ENCODE results near the gene ZNF124. TPM values are rescaled to one million over a fixed set of nuclear protein-coding genes. Genes with fewer than 3 reads are reported as not detected.
A peak's percentile ranks its signal among the peaks of the same experiment; 100 is the strongest.

Gene ZNF124
- total RNA-seq, 2 experiments from 2014 or later: 18.3 to 20.0 TPM

DNA sequence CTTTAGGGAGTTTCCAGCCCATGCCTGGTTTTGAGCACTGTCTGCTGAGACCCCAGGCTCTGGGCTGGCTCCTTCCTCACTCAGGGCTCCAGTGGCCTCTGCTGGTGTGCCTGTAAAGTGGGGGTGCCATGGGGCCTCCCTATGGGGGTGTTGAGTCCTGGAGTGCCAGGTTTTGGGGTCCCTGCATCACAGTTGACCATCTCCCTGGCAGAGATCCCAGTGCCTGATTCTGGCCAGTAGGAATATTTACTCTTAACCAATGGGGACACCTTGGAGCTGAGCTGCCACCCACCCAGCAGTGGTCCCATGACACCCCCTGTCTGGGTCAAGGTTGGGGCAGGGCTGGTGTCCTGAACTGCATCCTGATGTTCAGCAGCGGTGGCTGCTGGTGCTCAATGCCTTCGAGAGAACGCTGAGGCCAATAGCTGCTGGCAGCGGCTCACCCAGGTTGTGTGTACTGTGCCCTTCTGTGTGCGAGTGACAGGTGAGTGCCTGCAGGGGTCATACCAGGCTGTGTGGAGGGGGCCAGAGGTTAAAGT is 58.0 kb downstream of the ZNF124 start:
- Histone ChIP-seq H3K4me3 (ENCODE audit: low read length) (no peak overlapping the region), H3K9me3 (ENCODE audit: control insufficient read depth in 1 of 2, insufficient read depth in 1 of 2, low read length in 2 of 2) (peaks cover 0 to 19% of the 10 kb centered on the region in 2 experiments), H3K36me3 (ENCODE audit: insufficient read depth, low read length) (no peaks in the 10 kb centered on the region), H3K4me1 (ENCODE audit: insufficient read depth, low read length) (peaks cover 16% of the 10 kb centered on the region), H3K27ac (ENCODE audit: low read depth in 1 of 2, low read length in 2 of 2) (no peak overlapping the region), H3K27me3 (ENCODE audit: control insufficient read depth in 1 of 2, insufficient read depth in 2 of 2, low read length in 2 of 2) (peaks cover 19 to 29% of the 10 kb centered on the region in 2 experiments)
- Mint-ChIP-seq H3K4me1 (ENCODE audit: low read depth) (peaks cover 16% of the 10 kb centered on the region), H3K4me3 (peak overlapping the region; percentile 59), H3K27me3 (peaks cover 32% of the 10 kb centered on the region), H3K9me3 (no peaks in the 10 kb centered on the region), H3K27ac (no peak overlapping the region), H3K36me3 (ENCODE audit: low read depth) (no peaks in the 10 kb centered on the region)
- ATAC-seq (ENCODE audit: poor library complexity) (no peak), DNase-seq (no peak)
- intact Hi-C loops (cut with DNase I, micrococcal nuclease): no loop called here
- TF ChIP-seq, protein P1, sequence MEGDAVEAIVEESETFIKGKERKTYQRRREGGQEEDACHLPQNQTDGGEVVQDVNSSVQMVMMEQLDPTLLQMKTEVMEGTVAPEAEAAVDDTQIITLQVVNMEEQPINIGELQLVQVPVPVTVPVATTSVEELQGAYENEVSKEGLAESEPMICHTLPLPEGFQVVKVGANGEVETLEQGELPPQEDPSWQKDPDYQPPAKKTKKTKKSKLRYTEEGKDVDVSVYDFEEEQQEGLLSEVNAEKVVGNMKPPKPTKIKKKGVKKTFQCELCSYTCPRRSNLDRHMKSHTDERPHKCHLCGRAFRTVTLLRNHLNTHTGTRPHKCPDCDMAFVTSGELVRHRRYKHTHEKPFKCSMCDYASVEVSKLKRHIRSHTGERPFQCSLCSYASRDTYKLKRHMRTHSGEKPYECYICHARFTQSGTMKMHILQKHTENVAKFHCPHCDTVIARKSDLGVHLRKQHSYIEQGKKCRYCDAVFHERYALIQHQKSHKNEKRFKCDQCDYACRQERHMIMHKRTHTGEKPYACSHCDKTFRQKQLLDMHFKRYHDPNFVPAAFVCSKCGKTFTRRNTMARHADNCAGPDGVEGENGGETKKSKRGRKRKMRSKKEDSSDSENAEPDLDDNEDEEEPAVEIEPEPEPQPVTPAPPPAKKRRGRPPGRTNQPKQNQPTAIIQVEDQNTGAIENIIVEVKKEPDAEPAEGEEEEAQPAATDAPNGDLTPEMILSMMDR (IDR thresholded peaks at IDR 0.05): no peak
- CTCF ChIA-PET: no interaction called here
- POLR2A ChIA-PET: no interaction called here

DNA sequence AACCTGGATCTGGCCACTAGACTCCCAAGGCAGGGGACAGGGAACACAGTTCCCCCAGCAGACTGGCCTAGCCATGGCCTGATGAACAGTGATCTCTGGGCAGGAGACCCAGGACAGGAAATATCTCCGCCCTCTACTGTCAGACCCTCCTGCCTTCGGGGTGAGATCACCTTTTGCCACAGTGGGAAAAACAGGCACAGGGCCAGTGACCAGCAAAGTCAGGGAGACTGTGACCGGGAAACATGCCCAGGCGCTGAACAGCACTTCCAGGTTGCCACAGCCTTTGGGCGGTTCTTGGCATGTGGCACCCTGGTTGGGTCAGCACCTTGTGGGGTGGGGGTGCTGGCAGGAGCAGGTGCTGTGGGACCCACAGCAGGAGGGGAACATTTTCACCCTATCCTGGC is 58.7 kb downstream of the ZNF124 start:
- Histone ChIP-seq H3K27me3 (ENCODE audit: control insufficient read depth in 1 of 2, insufficient read depth in 2 of 2, low read length in 2 of 2) (peaks cover 20 to 31% of the 10 kb centered on the region in 2 experiments), H3K36me3 (ENCODE audit: insufficient read depth, low read length) (no peaks in the 10 kb centered on the region), H3K27ac (ENCODE audit: low read depth in 1 of 2, low read length in 2 of 2) (no peak overlapping the region), H3K4me1 (ENCODE audit: insufficient read depth, low read length) (peaks cover 16% of the 10 kb centered on the region), H3K4me3 (ENCODE audit: low read length) (no peak overlapping the region), H3K9me3 (ENCODE audit: control insufficient read depth in 1 of 2, insufficient read depth in 1 of 2, low read length in 2 of 2) (peaks cover 0 to 19% of the 10 kb centered on the region in 2 experiments)
- H3K4me3 Mint-ChIP-seq: peak overlapping the region; percentile 59
- no peak overlapping the region for H3K27ac Mint-ChIP-seq
- CTCF ChIA-PET: no interaction called here
- H3K36me3 Mint-ChIP-seq (ENCODE audit: low read depth): no peaks in the 10 kb centered on the region
- TF ChIP-seq, protein P1 (IDR thresholded peaks at IDR 0.05): no peak
- H3K4me1 Mint-ChIP-seq (ENCODE audit: low read depth): peaks cover 16% of the 10 kb centered on the region
- intact Hi-C loops (cut with DNase I, micrococcal nuclease): no loop called here
- peaks cover 39% of the 10 kb centered on the region for H3K27me3 Mint-ChIP-seq
- POLR2A ChIA-PET: no interaction called here
- DNase-seq (no peak), ATAC-seq (ENCODE audit: poor library complexity) (no peak)
- H3K9me3 Mint-ChIP-seq: no peaks in the 10 kb centered on the region

DNA sequence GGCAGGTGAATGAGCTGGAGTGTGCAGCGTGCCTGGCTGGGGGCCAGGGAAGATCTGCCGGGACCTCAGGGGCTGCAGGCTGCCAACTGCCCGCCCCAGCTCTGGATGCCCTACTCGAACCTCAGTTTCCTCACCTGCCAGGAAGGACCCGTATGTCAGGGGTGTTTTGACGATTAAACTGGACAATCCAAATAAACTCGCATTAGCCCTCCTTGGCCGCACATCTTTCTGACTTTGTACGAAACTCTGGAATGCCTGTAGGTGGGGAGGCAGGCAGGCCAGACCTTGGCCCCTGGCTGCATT is 59.4 kb downstream of the ZNF124 start:
- POLR2A ChIA-PET: no interaction called here
- CTCF ChIA-PET: no interaction called here
- no peaks in the 10 kb centered on the region for H3K36me3 Mint-ChIP-seq (ENCODE audit: low read depth)
- TF ChIP-seq, protein P1 (IDR thresholded peaks at IDR 0.05): no peak
- Histone ChIP-seq H3K9me3 (ENCODE audit: control insufficient read depth in 1 of 2, insufficient read depth in 1 of 2, low read length in 2 of 2) (peaks cover 0 to 19% of the 10 kb centered on the region in 2 experiments), H3K27ac (ENCODE audit: low read depth in 1 of 2, low read length in 2 of 2) (no peak overlapping the region), H3K27me3 (ENCODE audit: control insufficient read depth in 1 of 2, insufficient read depth in 2 of 2, low read length in 2 of 2) (peaks cover 26 to 32% of the 10 kb centered on the region in 2 experiments), H3K36me3 (ENCODE audit: insufficient read depth, low read length) (no peaks in the 10 kb centered on the region), H3K4me1 (ENCODE audit: insufficient read depth, low read length) (peaks cover 16% of the 10 kb centered on the region), H3K4me3 (ENCODE audit: low read length) (no peak overlapping the region)
- H3K4me3 Mint-ChIP-seq: peak overlapping the region; percentile 59
- peaks cover 16% of the 10 kb centered on the region for H3K4me1 Mint-ChIP-seq (ENCODE audit: low read depth)
- no peak overlapping the region for H3K27ac Mint-ChIP-seq
- H3K27me3 Mint-ChIP-seq: peaks cover 46% of the 10 kb centered on the region
- DNase-seq: no peak
- ATAC-seq (ENCODE audit: poor library complexity): no peak
- intact Hi-C loops (cut with DNase I, micrococcal nuclease): no loop called here
- H3K9me3 Mint-ChIP-seq: no peaks in the 10 kb centered on the region
